RWPE2 (cell line): ENCODE data around the gene ADGRF4.

Experiments
- ATAC-seq: fragments of 200-7000 bp; cut with Tn5 transposase; 3 replicates; pipeline ENCODE4 v1.9.1; 2021; ENCODE audit warnings: low read depth
- DNase-seq: peaks from one replicate; pipeline ENCODE4 v3.0.0-alpha.2; 2020; ENCODE audit warnings: low spot score
- H3K27ac ChIP-seq: fragments of 450-650 bp; 2 replicates; pipeline ENCODE4 v1.5.1; 2017; ENCODE audit warnings: mild to moderate bottlenecking; ENCODE audit not compliant: poor library complexity, severe bottlenecking
- H3K27me3 ChIP-seq: fragments of 250-450 bp; sonication (Bioruptor Pico); 2 replicates; pipeline ENCODE4 v1.5.1; 2021; ENCODE audit warnings: mild to moderate bottlenecking, moderate library complexity; ENCODE audit not compliant: insufficient read depth, poor library complexity, severe bottlenecking
- H3K36me3 ChIP-seq: fragments of 250-450 bp; sonication (Bioruptor Pico); 2 replicates; pipeline ENCODE4 v1.5.1; 2020; ENCODE audit warnings: low read depth, mild to moderate bottlenecking, moderate library complexity
- H3K4me1 ChIP-seq: fragments of 250-450 bp; sonication (Bioruptor Pico); 2 replicates; pipeline ENCODE4 v1.5.1; 2021; ENCODE audit warnings: mild to moderate bottlenecking, moderate library complexity; ENCODE audit not compliant: insufficient read depth, poor library complexity, severe bottlenecking
- H3K4me3 ChIP-seq: fragments of 250-450 bp; sonication (Bioruptor Pico); 2 replicates; pipeline ENCODE4 v1.5.1; 2021; ENCODE audit warnings: mild to moderate bottlenecking, moderate library complexity; ENCODE audit not compliant: severe bottlenecking
- H3K9me3 ChIP-seq: fragments of 250-450 bp; sonication (Bioruptor Pico); 2 replicates; pipeline ENCODE4 v1.5.1; 2021; ENCODE audit warnings: mild to moderate bottlenecking, moderate library complexity; ENCODE audit not compliant: severe bottlenecking
- CTCF ChIP-seq: fragments of 450-650 bp; IDR thresholded peaks from one replicate; pipeline ENCODE4 v1.5.1; 2017; ENCODE audit warnings: mild to moderate bottlenecking, moderate library complexity; ENCODE audit not compliant: poor library complexity, severe bottlenecking

The ADGRF4 gene

GRCh38 chr6:47677381-47678100 is 20.8 kb upstream of the ADGRF4 start:
- ATAC-seq (no peak), DNase-seq (no peak)
- Histone ChIP-seq H3K36me3 (no peaks in the 10 kb centered on the region), H3K4me3 (no peak overlapping the region), H3K27me3 (no peaks in the 10 kb centered on the region), H3K27ac (no peak overlapping the region), H3K4me1 (no peaks in the 10 kb centered on the region), H3K9me3 (no peaks in the 10 kb centered on the region)
- TF ChIP-seq CTCF: no peak

GRCh38 chr6:47678739-47679138 is 19.6 kb upstream of the ADGRF4 start:
- Histone ChIP-seq H3K27me3 (no peaks in the 10 kb centered on the region), H3K4me3 (no peak overlapping the region), H3K4me1 (no peaks in the 10 kb centered on the region), H3K9me3 (no peaks in the 10 kb centered on the region), H3K36me3 (no peaks in the 10 kb centered on the region), H3K27ac (no peak overlapping the region)
- TF ChIP-seq CTCF: no peak
- ATAC-seq (no peak), DNase-seq (no peak)

DNA sequence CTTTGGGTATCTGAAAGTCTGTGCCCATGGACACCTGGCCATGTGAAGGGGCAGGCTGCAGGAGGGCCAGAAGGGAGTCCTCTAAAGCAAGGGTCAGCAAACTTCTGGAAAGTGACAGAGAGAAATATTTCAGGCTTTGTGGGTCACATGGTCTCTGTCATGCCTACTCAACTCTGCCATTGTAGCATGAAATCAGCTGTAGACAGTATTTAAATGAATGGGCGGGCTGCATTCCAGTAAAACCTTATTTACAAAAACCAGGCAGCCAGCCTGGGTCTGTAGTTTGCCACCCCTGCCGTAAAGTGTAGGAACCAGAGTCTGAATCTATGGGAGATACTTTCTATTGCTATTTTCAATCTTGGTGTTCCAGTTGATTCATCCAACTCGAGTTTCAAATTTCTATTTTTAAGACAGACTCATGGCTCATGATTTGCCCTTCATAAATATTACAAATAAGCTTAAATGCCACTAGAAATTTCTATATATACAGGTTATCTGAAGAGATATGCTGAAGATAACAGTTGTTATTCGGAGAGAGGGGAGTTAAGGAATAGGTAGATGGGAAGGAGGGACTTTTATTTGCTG is 19.0 kb upstream of the ADGRF4 start:
- DNase-seq (no peak), ATAC-seq (no peak)
- TF ChIP-seq CTCF: no peak

DNA sequence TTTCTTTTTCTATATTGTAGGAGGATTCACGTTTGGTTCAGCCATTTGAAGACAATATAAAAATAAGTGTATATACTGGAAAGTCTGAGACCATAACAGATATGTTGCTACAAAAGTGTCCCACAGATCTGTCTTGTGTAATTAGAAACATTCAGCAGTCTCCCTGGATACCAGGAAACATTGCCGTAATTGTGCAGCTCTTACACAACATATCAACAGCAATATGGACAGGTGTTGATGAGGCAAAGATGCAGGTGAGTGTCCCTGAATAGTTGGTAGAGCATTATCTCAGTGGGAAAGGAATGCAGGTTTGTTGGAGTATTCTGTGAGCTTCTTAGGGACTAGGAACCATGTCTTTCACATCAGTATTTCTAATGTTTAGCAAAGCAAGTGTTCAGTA is 18.3 kb upstream of the ADGRF4 start:
- no peaks in the 10 kb centered on the region for H3K27me3 ChIP-seq
- no peaks in the 10 kb centered on the region for H3K9me3 ChIP-seq
- H3K4me1 ChIP-seq: no peaks in the 10 kb centered on the region
- H3K4me3 ChIP-seq: no peak overlapping the region
- no peak overlapping the region for H3K27ac ChIP-seq
- H3K36me3 ChIP-seq: no peaks in the 10 kb centered on the region
- DNase-seq: no peak
- no peak for ATAC-seq
- TF ChIP-seq CTCF: no peak

More for the DNA sequence above, 19.0 kb upstream of the ADGRF4 start:
- Histone ChIP-seq H3K9me3 (no peaks in the 10 kb centered on the region), H3K27me3 (no peaks in the 10 kb centered on the region), H3K4me1 (no peaks in the 10 kb centered on the region), H3K27ac (no peak overlapping the region), H3K36me3 (no peaks in the 10 kb centered on the region), H3K4me3 (no peak overlapping the region)

DNA sequence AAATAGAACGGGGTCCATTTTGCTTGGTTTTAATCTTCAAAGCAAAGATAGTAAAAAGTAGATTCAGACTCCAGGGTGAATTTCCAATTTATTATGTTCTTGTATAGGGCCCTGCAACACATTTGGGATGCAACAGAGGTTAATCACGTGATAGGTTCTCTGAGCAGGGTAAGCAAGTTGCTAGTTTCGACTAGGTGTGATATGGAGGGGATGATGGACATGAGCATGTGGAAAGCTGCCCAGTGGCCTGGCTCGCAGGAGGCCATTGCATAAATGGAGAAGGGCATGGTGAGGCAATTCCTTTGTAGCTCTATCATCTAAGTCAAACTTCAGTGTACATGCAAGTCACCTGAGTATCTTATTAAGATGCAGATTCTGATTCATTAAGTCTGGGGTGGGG is 17.7 kb upstream of the ADGRF4 start:
- no peaks in the 10 kb centered on the region for H3K36me3 ChIP-seq

More for the DNA sequence above, 17.7 kb upstream of the ADGRF4 start:
- H3K9me3 ChIP-seq: no peaks in the 10 kb centered on the region
- no peak overlapping the region for H3K27ac ChIP-seq
- no peak overlapping the region for H3K4me3 ChIP-seq
- H3K27me3 ChIP-seq: no peaks in the 10 kb centered on the region
- DNase-seq (no peak), ATAC-seq (no peak)
- H3K4me1 ChIP-seq: no peaks in the 10 kb centered on the region
- TF ChIP-seq CTCF: no peak
